Testis (tissue), 2 donors: ENCODE data around the gene RDX.

Experiments
- CTCF ChIP-seq, 3 experiments: fragments of 450-650 bp in 2 of 3; fragments of 200-600 bp in 1 of 3; sonication (generic) in 1 of 3; IDR thresholded peaks; one replicate each; pipeline ENCODE4 v1.5.1; 2016 to 2019; ENCODE audit warnings: antibody characterized with exemption in 3 of 3, mild to moderate bottlenecking in 2 of 3, moderate library complexity in 1 of 3
- POLR2A ChIP-seq: fragments of 450-650 bp; IDR thresholded peaks from one replicate; pipeline ENCODE4 v1.6.1; 2017; ENCODE audit warnings: antibody characterized with exemption, mild to moderate bottlenecking, moderate library complexity

- TF ChIP-seq CTCF (IDR thresholded peaks at IDR 0.05) = no peak
- no peak for TF ChIP-seq POLR2A
Observed at GRCh38 chr11:110336054-110336453, 39.6 kb upstream of the RDX start.
